ENCODE data around the gene DDX51.

DNA sequence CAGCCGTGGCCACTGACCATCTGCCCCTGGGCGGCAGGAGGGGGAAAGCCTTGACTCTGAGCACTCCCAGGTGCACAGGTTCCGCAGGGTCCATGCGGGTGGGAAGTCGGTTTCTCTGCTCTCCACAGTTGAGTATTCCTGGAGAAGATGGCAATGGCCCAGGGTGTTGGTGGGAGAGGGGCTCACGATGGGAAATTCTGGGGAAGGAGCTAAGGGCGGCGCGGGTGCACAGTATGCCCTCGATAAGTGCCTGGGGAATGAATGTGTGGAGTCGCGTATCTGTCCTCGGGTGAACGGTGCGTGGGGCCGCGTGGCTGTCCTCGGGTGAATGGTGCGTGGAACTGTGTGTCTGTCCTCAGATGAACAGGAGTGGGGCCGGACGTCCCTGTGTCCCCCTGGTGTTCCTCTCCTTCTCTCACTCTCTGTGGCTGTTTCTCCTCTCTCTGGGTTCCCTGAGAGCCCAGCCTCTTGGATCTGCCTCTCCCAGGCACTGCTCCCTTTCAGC, 38.1 kb upstream of the DDX51 start:
- no peak for TF ChIP-seq POLR2A (IDR thresholded peaks at IDR 0.05)
- TF ChIP-seq, protein P1, sequence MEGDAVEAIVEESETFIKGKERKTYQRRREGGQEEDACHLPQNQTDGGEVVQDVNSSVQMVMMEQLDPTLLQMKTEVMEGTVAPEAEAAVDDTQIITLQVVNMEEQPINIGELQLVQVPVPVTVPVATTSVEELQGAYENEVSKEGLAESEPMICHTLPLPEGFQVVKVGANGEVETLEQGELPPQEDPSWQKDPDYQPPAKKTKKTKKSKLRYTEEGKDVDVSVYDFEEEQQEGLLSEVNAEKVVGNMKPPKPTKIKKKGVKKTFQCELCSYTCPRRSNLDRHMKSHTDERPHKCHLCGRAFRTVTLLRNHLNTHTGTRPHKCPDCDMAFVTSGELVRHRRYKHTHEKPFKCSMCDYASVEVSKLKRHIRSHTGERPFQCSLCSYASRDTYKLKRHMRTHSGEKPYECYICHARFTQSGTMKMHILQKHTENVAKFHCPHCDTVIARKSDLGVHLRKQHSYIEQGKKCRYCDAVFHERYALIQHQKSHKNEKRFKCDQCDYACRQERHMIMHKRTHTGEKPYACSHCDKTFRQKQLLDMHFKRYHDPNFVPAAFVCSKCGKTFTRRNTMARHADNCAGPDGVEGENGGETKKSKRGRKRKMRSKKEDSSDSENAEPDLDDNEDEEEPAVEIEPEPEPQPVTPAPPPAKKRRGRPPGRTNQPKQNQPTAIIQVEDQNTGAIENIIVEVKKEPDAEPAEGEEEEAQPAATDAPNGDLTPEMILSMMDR (IDR thresholded peaks at IDR 0.05), result no peak
